HG03108 (cell line): ENCODE results near the gene OS9.
"Not testable (repeated sequence)": the region's sequence is repeated elsewhere in the genome, so short reads cannot be mapped to it uniquely, and the experiment has no call there.

Source experiments
- ATAC-seq: cut with Tn5 transposase; IDR thresholded peaks from one replicate; pipeline ENCODE4 v1.9.1; 2021; ENCODE audit warnings: moderate library complexity; ENCODE audit not compliant: unreplicated experiment

Gene OS9

GRCh38 chr12:57693317-57693658 lies 644 bp upstream of the OS9 start:
- no peak for ATAC-seq

DNA sequence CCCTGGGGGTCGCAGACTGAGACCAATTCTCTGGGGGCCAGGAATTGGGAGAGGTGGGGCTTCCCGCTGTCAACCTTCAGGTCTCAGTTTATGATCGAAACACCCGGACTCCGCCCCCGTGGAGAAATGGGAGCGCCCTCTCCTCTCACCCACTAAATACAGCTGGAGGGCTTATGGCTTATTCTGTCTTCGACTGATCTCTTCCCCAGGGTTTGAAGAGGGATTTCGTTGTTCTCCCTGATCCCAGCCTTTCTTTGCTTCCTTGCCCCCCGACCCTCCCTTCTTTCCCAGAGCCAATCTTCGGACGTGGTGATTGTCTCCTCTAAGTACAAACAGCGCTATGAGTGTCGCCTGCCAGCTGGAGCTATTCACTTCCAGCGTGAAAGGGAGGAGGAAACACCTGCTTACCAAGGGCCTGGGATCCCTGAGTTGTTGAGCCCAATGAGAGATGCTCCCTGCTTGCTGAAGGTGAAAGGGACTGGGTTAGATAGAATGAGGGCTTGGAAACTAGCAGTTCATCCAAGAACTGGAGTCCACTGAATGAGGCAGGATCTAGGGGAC lies 607 bp downstream of the OS9 start:
- ATAC-seq = peak; percentile 1

DNA sequence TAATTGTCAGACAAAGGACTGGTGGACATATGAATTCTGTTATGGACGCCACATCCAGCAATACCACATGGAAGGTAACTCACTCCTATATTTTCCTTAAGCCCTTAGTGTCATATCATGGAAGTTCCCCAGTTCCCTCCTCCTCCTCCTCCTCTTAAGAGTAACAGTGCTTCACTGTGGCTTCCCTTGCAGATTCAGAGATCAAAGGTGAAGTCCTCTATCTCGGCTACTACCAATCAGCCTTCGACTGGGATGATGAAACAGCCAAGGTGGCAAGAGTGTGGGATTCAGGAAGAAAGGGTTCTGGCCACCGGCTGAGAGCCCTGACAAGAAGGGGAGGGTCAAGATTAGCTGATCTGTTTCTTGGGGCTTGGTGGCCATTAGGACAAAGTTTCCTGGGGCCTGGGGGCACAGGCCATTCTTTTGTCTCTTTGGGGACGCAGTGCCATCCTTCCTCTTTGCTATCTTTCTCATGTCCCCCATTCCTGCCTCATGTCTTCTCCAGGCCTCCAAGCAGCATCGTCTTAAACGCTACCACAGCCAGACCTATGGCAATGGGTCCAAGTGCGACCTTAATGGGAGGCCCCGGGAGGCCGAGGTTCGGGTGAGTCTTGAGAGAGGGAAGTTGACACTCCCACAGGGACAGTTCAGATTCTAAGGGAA lies 2.0 kb downstream of the OS9 start:
- no peak for ATAC-seq

DNA sequence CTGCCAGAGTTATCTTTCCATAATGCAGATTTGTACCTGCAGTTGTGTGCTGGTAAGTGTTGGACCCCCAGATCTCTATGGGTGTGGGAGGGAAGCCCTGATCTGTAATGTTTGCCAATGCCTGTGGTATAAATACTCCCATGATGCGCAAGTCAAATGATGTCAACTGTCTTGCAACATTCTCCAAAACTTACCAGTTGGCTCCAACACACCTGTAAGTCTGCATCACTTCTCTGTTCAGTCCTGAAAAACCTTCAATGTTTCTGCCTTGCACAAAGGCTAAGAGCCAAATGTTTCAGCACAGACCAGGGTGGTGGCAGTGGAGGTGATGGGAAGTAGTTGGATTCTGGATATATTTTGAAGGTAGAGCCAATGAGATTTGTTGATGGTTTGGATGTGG lies 3.1 kb downstream of the OS9 start:
- ATAC-seq = no peak

DNA sequence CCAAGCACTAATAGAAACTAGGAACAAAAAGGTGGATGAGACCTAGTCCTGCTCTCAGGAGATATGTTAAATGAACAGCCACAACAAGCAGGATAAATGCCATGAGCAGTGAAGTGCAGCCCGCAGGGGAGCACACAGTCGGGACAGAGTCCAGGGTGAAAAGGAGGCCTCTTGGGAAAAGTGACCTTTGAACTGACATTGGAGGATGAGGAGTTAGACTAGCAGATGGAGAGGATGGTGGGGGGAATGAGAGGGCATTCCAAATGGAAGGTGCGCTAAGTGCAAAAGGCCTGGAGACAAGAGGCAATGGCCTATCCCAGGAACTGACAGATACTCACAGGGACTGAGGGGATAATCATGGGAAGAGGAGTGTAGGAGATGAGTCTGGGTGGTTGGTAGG lies 4.5 kb downstream of the OS9 start:
- no peak for ATAC-seq

DNA sequence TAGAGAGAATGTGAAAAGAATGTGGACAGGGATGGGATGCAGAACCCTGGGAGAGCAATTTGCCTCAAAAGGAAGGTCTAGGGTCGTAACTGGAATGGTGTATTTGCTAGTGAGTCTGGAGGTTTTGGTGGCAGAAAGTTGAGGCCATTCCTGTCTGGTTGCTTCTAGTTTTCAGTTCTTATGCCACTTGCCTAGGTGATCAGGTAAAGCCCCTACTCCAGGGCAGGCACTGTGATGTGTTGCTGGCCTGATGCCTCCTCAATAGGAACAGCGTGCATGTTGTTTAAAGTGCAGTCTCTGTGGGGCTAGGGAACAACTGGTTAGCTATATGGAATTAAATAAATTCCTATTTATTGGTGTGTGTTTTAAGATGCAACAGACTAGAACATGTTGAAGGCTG lies 6.4 kb downstream of the OS9 start:
- no peak for ATAC-seq

GRCh38 chr12:57707250-57707649 lies 13.3 kb downstream of the OS9 start:
- no peak for ATAC-seq

DNA sequence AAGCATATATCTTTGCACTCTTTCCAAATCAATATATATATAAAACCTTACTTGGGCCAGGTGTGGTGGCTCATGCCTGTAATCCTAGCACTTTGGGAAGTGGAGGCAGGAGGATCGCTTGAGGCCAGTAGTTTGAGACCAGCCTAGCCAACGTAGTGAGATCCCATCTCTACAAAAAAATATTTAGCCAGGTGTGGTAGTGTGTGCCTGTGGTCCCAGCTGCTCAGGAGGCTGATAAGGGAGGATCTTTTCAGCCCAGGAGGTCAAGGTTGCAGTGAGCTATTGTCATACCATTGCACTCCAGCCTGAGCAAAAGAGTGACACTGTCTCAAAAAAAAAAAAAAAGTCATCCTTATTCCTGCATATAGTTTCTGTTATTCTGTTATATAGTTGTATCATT lies 14.4 kb downstream of the OS9 start:
- ATAC-seq = no peak

- no peak for ATAC-seq
Measured at GRCh38 chr12:57712701-57713100, 18.8 kb downstream of the OS9 start.

GRCh38 chr12:57713209-57713608 lies 19.3 kb downstream of the OS9 start:
- ATAC-seq = no peak

DNA sequence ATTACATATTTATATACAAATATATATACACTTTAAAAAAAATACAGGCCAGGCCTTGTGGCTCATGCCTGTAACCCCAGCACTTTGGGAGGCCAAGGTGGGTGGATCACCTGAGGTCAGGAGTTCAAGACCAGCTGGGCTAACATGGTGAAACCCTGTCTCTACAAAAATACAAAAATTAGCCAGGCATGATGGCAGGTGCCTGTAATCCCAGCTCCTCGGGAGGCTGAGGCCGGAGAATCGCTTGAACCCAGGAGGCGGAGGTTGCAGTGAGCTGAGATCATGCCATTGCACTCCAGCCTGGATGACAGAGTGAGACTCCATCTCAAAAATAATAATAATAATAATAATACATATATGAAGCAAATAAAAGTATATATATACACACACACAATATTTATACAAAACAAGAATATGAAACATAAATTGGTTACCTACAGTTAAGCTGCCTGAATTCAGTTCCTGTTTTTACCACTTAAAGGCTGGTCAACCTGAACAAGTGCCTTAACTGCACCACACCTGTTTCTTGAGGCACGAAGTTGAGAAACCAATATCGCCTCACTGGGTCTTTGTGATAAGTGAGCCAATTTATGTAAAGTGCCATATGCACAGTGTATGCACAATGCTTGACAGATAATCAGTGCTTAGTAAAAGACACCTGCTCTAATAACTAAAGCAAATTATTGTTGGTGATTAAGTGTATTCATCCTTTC lies 21.3 kb downstream of the OS9 start:
- not testable (repeated sequence) for ATAC-seq

- ATAC-seq = no peak
Measured at GRCh38 chr12:57715786-57716185, 21.9 kb downstream of the OS9 start.

GRCh38 chr12:57716305-57716704 lies 22.4 kb downstream of the OS9 start:
- no peak for ATAC-seq

- no peak for ATAC-seq
Measured at GRCh38 chr12:57717131-57717530, 23.2 kb downstream of the OS9 start.

DNA sequence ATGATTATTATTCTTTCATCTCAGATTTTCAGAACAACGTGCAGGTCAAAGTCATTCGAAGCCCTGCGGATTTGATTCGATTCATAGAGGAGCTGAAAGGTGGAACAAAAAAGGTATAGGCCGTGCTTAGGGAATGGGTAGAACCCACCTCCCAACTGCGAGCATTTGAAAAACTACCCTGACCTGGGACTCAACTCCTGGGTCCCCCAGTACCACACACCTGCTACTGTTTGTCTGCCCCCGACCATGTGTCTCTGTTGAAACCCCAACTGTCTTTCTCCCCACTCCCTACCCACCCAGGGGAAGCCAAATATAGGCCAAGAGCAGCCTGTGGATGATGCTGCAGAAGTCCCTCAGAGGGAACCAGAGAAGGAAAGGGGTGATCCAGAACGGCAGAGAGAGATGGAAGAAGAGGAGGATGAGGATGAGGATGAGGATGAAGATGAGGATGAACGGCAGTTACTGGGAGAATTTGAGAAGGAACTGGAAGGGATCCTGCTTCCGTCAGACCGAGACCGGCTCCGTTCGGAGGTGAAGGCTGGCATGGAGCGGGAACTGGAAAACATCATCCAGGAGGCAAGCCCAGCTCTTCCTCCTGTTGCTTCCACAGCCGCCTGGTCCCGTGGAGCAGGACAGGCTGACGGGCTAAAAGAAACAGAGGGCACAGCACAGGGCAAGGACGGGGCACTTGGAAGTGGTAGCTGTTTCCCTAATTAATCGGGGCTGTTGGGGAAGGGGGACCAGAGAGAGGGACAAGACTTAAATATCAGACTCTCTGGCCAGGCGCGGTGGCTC lies 24.1 kb downstream of the OS9 start:
- ATAC-seq = no peak

- no peak for ATAC-seq
Measured at GRCh38 chr12:57718641-57719528, 25.0 kb downstream of the OS9 start.

DNA sequence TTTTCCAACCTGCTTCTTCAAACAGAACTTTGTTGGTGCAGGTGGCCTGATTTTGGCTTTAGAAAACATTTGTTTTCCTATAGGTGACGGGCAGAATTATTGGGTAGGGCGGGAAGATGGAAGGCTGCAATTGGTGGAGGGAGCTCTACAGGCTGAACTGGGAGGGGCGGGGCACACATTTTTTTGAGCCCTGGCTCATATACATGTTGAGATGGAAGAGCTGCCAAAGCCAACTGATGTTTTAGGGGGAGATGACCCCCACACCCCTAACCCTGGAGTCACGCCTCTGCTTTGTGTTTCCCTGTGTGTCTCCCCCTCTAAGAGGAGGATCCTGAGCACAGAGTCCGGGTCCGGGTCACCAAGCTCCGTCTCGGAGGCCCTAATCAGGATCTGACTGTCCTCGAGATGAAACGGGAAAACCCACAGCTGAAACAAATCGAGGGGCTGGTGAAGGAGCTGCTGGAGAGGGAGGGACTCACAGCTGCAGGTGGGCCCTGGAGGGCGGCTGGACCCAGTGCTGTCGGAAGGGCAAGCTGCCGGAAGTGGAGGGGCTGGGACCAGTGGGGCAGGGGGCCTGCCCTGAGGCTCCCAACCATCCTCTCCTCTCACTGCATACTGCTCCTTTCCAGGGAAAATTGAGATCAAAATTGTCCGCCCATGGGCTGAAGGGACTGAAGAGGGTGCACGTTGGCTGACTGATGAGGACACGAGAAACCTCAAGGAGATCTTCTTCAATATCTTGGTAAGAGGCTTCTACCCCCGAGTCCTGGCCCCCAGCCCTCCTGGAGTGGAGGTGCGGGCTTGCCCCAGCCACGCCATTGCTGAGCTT lies 26.1 kb downstream of the OS9 start:
- ATAC-seq = no peak

DNA sequence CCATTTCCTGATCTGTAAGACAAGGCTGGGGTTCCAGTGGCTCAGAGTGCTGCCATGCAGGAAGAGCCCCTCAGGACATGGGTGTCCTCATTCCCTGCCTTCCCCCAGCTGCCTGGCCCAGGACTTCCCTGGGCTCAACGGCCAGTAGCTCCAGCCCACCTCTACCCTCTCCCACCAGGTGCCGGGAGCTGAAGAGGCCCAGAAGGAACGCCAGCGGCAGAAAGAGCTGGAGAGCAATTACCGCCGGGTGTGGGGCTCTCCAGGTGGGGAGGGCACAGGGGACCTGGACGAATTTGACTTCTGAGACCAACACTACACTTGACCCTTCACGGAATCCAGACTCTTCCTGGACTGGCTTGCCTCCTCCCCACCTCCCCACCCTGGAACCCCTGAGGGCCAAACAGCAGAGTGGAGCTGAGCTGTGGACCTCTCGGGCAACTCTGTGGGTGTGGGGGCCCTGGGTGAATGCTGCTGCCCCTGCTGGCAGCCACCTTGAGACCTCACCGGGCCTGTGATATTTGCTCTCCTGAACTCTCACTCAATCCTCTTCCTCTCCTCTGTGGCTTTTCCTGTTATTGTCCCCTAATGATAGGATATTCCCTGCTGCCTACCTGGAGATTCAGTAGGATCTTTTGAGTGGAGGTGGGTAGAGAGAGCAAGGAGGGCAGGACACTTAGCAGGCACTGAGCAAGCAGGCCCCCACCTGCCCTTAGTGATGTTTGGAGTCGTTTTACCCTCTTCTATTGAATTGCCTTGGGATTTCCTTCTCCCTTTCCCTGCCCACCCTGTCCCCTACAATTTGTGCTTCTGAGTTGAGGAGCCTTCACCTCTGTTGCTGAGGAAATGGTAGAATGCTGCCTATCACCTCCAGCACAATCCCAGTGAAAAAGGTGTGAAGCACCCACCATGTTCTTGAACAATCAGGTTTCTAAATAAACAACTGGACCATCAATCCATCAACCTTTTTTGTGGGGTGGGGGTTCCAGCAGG lies 27.0 kb downstream of the OS9 start:
- ATAC-seq = no peak
